ENCODE data around the gene GSTM3. TPM values are rescaled to one million over a fixed set of nuclear protein-coding genes. Genes with fewer than 3 reads are reported as not detected.
"Not testable (repeated sequence)": the region's sequence is repeated elsewhere in the genome, so short reads cannot be mapped to it uniquely, and the experiment has no call there.

The GSTM3 gene
- total RNA-seq, 1 donor from 2014 or later = 48.0 TPM

GRCh38 chr1:109762039-109762585, 21.3 kb upstream of the GSTM3 start:
- DNase-seq = no peak

- no peak for DNase-seq
Observed at GRCh38 chr1:109761227-109762038, 20.6 kb upstream of the GSTM3 start.

GRCh38 chr1:109760581-109761226, 19.9 kb upstream of the GSTM3 start:
- DNase-seq = no peak

- DNase-seq = no peak
Observed at GRCh38 chr1:109759513-109760334, 18.9 kb upstream of the GSTM3 start.

- DNase-seq = no peak
Observed at GRCh38 chr1:109757936-109758786, 17.3 kb upstream of the GSTM3 start.

GRCh38 chr1:109756848-109757521, 16.1 kb upstream of the GSTM3 start:
- no peak for DNase-seq

GRCh38 chr1:109756325-109756724, 15.5 kb upstream of the GSTM3 start:
- not testable (repeated sequence) for DNase-seq

GRCh38 chr1:109754738-109755137, 13.9 kb upstream of the GSTM3 start:
- DNase-seq = no peak

- no peak for DNase-seq
Observed at GRCh38 chr1:109751531-109752260, 10.9 kb upstream of the GSTM3 start.

- no peak for DNase-seq
Observed at GRCh38 chr1:109750920-109751319, 10.1 kb upstream of the GSTM3 start.

GRCh38 chr1:109750241-109750882, 9.5 kb upstream of the GSTM3 start:
- no peak for DNase-seq

GRCh38 chr1:109749221-109749620, 8.4 kb upstream of the GSTM3 start:
- DNase-seq = no peak

GRCh38 chr1:109748311-109748710, 7.5 kb upstream of the GSTM3 start:
- DNase-seq = not testable (repeated sequence)

GRCh38 chr1:109739738-109740614, 862 bp downstream of the GSTM3 start:
- peak; percentile 86 for DNase-seq

GRCh38 chr1:109733236-109733870, 7.5 kb downstream of the GSTM3 start:
- DNase-seq = peak; percentile 66

GRCh38 chr1:109732390-109732881, 8.4 kb downstream of the GSTM3 start:
- DNase-seq = peak; percentile 46

- DNase-seq = peak; percentile 55
Observed at GRCh38 chr1:109730666-109731065, 10.2 kb downstream of the GSTM3 start.

- no peak for DNase-seq
Observed at GRCh38 chr1:109728870-109729269, 12.0 kb downstream of the GSTM3 start.

All from tongue (tissue), 2 donors.